RWPE1 (cell line): ENCODE measurements around the gene TAF1C.

Experiments
- CTCF ChIA-PET: fragments of 350-600 bp; sonication (Branson Sonifier 250); formaldehyde crosslinking; extraction: SDS; loops from one replicate; lab custom pipeline; 2021; lab: Yijun Ruan, JAX
- POLR2A ChIA-PET: fragments of 400-600 bp; formaldehyde crosslinking; extraction: SDS; loops from one replicate; lab custom pipeline; 2020; ENCODE audit warnings: antibody characterized with exemption; ENCODE audit not compliant: low non-redundant PET; lab: Yijun Ruan, JAX
- DNase-seq: peaks from one replicate; pipeline ENCODE4 v3.0.0; 2012; ENCODE audit warnings: low spot score
- H3K27ac ChIP-seq: fragments of 450-650 bp; 2 replicates; pipeline ENCODE4 v1.5.1; 2017
- CTCF ChIP-seq: fragments of 450-650 bp; conservative IDR thresholded peaks from 2 replicates; pipeline ENCODE4 v1.5.1; 2017; ENCODE audit warnings: low read depth, mild to moderate bottlenecking

TAF1C gene

DNA sequence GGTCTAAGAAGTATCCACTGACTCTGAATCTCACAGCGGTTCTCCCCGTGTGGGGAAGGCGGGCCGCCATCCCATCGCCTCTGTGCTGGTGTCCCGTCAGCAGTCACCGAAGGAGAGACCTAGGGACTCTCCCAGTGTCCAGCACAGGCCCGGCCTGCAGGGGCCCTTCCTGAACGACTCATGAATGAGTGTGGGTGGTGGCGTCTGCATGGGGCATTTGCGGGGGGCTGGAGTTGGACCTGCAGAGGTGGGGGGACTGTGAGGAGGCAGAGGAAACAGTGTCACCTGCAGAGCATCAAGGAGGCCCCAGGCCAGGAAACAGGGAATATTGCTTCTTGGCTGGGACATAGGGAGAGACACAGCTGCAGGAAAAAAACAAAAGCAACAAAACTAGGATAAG lies 42.6 kb upstream of the TAF1C start:
- TF ChIP-seq CTCF, result no peak
- ChIA-PET POLR2A (no interaction called here), CTCF (no interaction called here)
- no peak overlapping the region for H3K27ac ChIP-seq
- DNase-seq, result no peak

DNA sequence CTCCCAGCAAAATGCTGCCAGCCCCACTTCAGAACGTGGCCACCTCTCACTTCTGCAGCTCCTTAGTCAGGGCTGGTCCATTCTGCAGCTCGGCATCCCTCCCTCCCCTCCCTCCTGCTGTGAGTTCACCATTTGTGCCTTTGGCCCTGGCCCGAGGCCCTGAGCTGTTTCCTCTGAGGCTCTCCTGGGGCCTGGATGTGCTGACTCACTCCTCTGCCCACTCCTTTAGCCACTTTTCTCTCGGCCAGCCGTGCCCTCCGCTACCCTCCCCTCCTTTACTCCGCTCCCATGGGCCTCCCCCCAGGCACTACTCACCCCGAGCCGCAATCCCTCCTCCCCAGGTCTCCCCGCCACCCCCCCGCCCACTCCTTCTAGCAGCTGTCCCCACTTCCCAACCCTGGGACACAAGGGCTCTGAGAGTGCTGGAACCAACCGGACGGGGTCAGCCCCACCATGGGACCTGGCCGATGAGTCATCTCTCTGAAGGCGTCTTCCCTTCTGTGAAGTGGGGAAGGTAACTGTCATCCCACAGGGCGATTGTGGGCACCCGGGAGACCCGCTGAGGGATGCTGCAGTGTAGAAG lies 41.5 kb upstream of the TAF1C start:
- H3K27ac ChIP-seq, result no peak overlapping the region
- ChIA-PET POLR2A (no interaction called here), CTCF (interaction anchor here (1.0 kb wide), 1 partner anchor 53 kb away, joined by 3 read pairs; no protein-coding TSS in a partner anchor)
- peak; percentile 71 for DNase-seq
- TF ChIP-seq CTCF, result no peak

DNA sequence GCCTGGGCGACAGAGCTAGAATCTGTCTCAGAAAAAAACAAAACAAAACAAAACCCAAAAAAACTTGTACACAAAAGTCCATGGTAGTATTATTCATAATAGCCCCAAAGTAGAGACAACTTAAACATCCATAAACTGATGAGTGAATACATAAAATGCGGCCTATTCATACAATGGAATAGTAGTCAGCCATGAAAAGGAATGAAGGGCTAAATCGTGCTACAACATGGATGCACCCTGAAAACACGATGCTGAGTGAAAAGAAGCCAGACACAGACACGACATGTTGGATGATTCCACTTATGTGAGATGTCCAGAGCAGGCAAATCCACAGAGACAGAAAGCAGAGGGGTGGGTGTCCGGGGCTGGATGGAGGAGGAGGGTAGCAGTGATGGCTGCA lies 40.7 kb upstream of the TAF1C start:
- DNase-seq, result no peak
- no peak for TF ChIP-seq CTCF
- CTCF ChIA-PET, result interaction anchor here (1.0 kb wide), 1 partner anchor 52 kb away, joined by 3 read pairs; no protein-coding TSS in a partner anchor
- POLR2A ChIA-PET, result no interaction called here
- no peak overlapping the region for H3K27ac ChIP-seq

GRCh38 chr16:84226026-84226425 lies 39.2 kb upstream of the TAF1C start:
- CTCF ChIA-PET, result no interaction called here
- POLR2A ChIA-PET, result no interaction called here
- no peak for TF ChIP-seq CTCF
- no peak overlapping the region for H3K27ac ChIP-seq
- DNase-seq, result no peak

DNA sequence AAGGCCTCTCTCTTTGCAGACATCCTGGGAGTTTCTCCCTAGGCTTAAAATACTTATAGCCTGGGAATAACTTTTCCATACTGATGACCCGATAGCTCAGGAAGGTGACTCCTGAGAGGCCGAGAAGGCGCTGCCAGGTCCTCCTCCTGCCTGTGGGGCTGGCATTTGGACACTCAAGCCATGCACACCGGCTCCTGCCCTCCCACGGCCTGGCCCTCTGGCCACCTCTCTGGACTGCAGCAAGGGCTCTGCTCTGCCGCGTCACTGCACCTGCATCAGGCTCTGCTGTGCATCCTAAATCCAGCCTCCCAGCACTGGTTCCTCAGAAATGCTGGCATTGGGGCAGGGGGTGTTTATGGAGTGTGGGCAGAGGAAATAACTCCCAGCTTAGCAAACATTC lies 38.7 kb upstream of the TAF1C start:
- ChIA-PET CTCF (no interaction called here), POLR2A (no interaction called here)
- no peak for TF ChIP-seq CTCF
- DNase-seq, result no peak
- no peak overlapping the region for H3K27ac ChIP-seq

DNA sequence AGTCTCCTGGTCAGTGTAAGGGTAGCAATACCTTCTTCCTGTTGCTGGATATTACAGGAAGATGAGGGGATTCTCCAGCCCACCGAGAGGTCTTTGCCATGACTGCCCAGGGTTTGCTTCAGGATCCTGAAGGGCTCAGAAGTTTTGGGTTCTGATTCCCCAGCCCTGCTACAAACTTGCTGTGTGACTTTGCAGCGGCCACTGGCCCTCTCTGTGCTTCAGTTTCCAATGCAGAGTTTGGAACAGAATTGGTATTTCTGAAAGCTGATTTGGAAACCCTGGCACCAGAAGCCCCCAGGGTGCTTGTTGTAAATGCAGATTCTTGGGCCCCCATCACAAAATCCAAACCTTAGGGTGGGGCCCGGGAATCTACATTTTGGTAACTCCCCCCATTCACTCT lies 38.3 kb upstream of the TAF1C start:
- CTCF ChIA-PET, result no interaction called here
- DNase-seq, result no peak
- POLR2A ChIA-PET, result no interaction called here
- TF ChIP-seq CTCF, result no peak
- no peak overlapping the region for H3K27ac ChIP-seq
